Kidney epithelial cell (primary cell): ENCODE measurements around the gene SLC13A5. TPM values are rescaled to one million over a fixed set of nuclear protein-coding genes. Genes with fewer than 3 reads are reported as not detected.
"Not testable (repeated sequence)": the region's sequence is repeated elsewhere in the genome, so short reads cannot be mapped to it uniquely, and the experiment has no call there.

Experiments
- DNase-seq: peaks from one replicate; pipeline ENCODE4 v3.0.0-alpha.2; 2010; ENCODE audit warnings: low read depth
- H3K27me3 ChIP-seq: 2 replicates; pipeline ENCODE4 v1.6.0; 2011; ENCODE audit warnings: low read length; ENCODE audit not compliant: control insufficient read depth, insufficient read depth
- H3K36me3 ChIP-seq: 2 replicates; pipeline ENCODE4 v1.5.1; 2011; ENCODE audit warnings: low read length; ENCODE audit not compliant: control insufficient read depth, insufficient read depth
- H3K4me3 ChIP-seq: 2 replicates; pipeline ENCODE4 v1.5.1; 2011; ENCODE audit warnings: low read depth, mild to moderate bottlenecking, control low read depth, low read length
- CTCF ChIP-seq: IDR thresholded peaks from 2 replicates; pipeline ENCODE4 v1.5.1; 2011; ENCODE audit warnings: mild to moderate bottlenecking, moderate library complexity, low read length, control low read depth, inconsistent platforms; ENCODE audit not compliant: insufficient read depth, poor library complexity, severe bottlenecking
- total RNA-seq: library from RNA; depleted of rRNA; stranded (reverse); fragments of >200 nt; gene quantifications from 2 replicates; pipeline ENCODE4 v1.2.3, GENCODE V29; 2015

Gene SLC13A5
- total RNA-seq, 1 donor from 2014 or later, result 0.08 TPM

GRCh38 chr17:6696906-6697305 lies 16.3 kb downstream of the SLC13A5 start:
- no peaks in the 10 kb centered on the region for H3K27me3 ChIP-seq
- H3K4me3 ChIP-seq, result no peak overlapping the region
- no peaks in the 10 kb centered on the region for H3K36me3 ChIP-seq
- TF ChIP-seq CTCF, result no peak
- no peak for DNase-seq

- no peak for DNase-seq
- no peak for TF ChIP-seq CTCF
- Histone ChIP-seq H3K36me3 (no peaks in the 10 kb centered on the region), H3K27me3 (peaks cover 3% of the 10 kb centered on the region), H3K4me3 (no peak overlapping the region)
Measured at GRCh38 chr17:6695565-6695964, 17.6 kb downstream of the SLC13A5 start.

- no peak overlapping the region for H3K4me3 ChIP-seq
- no peak for DNase-seq
- H3K36me3 ChIP-seq, result no peaks in the 10 kb centered on the region
- no peak for TF ChIP-seq CTCF
- peaks cover 3% of the 10 kb centered on the region for H3K27me3 ChIP-seq
Measured at GRCh38 chr17:6695051-6695450, 18.1 kb downstream of the SLC13A5 start.

GRCh38 chr17:6691958-6692357 lies 21.2 kb downstream of the SLC13A5 start:
- not testable (repeated sequence) for H3K36me3 ChIP-seq, H3K4me3 ChIP-seq, H3K27me3 ChIP-seq, DNase-seq

GRCh38 chr17:6691546-6691945 lies 21.6 kb downstream of the SLC13A5 start:
- Histone ChIP-seq H3K4me3 (no peak overlapping the region), H3K36me3 (no peaks in the 10 kb centered on the region), H3K27me3 (peaks cover 3% of the 10 kb centered on the region)
- no peak for DNase-seq
- no peak for TF ChIP-seq CTCF

- DNase-seq, result no peak
- Histone ChIP-seq H3K27me3 (peaks cover 5% of the 10 kb centered on the region), H3K4me3 (no peak overlapping the region), H3K36me3 (no peaks in the 10 kb centered on the region)
- no peak for TF ChIP-seq CTCF
Measured at GRCh38 chr17:6690641-6691040, 22.5 kb downstream of the SLC13A5 start.

GRCh38 chr17:6688944-6689343 lies 24.2 kb downstream of the SLC13A5 start:
- no peak for DNase-seq
- H3K27me3 ChIP-seq, result peaks cover 5% of the 10 kb centered on the region
- H3K36me3 ChIP-seq, result no peaks in the 10 kb centered on the region
- no peak overlapping the region for H3K4me3 ChIP-seq
- TF ChIP-seq CTCF, result no peak
